GM19025 (cell line): ENCODE data around the gene DPT.
A peak's percentile ranks its signal among the peaks of the same experiment; 100 is the strongest.

Experiments used
- ATAC-seq: cut with Tn5 transposase; IDR thresholded peaks from one replicate; pipeline ENCODE4 v1.9.1; 2021; ENCODE audit warnings: mild to moderate bottlenecking, low read depth, moderate library complexity; ENCODE audit not compliant: unreplicated experiment

DPT gene

GRCh38 chr1:168739908-168740307 is 10.9 kb upstream of the DPT start:
- ATAC-seq = no peak

- ATAC-seq = no peak
Measured at GRCh38 chr1:168736520-168736919, 7.5 kb upstream of the DPT start.

- no peak for ATAC-seq
Measured at GRCh38 chr1:168735974-168736373, 7.0 kb upstream of the DPT start.

GRCh38 chr1:168734946-168735345 is 5.9 kb upstream of the DPT start:
- no peak for ATAC-seq

- ATAC-seq = no peak
Measured at GRCh38 chr1:168734271-168734670, 5.3 kb upstream of the DPT start.

- ATAC-seq = no peak
Measured at GRCh38 chr1:168733241-168733640, 4.2 kb upstream of the DPT start.

- no peak for ATAC-seq
Measured at GRCh38 chr1:168732736-168733135, 3.7 kb upstream of the DPT start.

- no peak for ATAC-seq
Measured at GRCh38 chr1:168731244-168731953, 2.4 kb upstream of the DPT start.

- ATAC-seq = no peak
Measured at GRCh38 chr1:168729405-168729802, 398 bp upstream of the DPT start.

- ATAC-seq = no peak
Measured at GRCh38 chr1:168726719-168727118, 2.3 kb downstream of the DPT start.

GRCh38 chr1:168726281-168726680 is 2.7 kb downstream of the DPT start:
- ATAC-seq = no peak

- no peak for ATAC-seq
Measured at GRCh38 chr1:168725831-168726230, 3.2 kb downstream of the DPT start.

GRCh38 chr1:168725060-168725459 is 3.9 kb downstream of the DPT start:
- no peak for ATAC-seq

GRCh38 chr1:168723000-168723399 is 6.0 kb downstream of the DPT start:
- ATAC-seq = no peak

GRCh38 chr1:168720839-168721238 is 8.2 kb downstream of the DPT start:
- no peak for ATAC-seq

GRCh38 chr1:168719306-168720111 is 9.5 kb downstream of the DPT start:
- peak; percentile 86 for ATAC-seq

GRCh38 chr1:168717906-168718891 is 10.8 kb downstream of the DPT start:
- ATAC-seq = no peak

- no peak for ATAC-seq
Measured at GRCh38 chr1:168714012-168714411, 15.0 kb downstream of the DPT start.

- no peak for ATAC-seq
Measured at GRCh38 chr1:168709405-168710363, 19.3 kb downstream of the DPT start.
